Measurements from ENCODE around the gene AK8.

GRCh38 chr9:132910376-132910775 lies 32.3 kb upstream of the AK8 start:
- TF ChIP-seq CTCF (IDR thresholded peaks at IDR 0.05), result no peak
- no peak for TF ChIP-seq POLR2AphosphoS5 (IDR thresholded peaks at IDR 0.05; ENCODE audit: insufficient read depth in 1 of 2, low read depth in 1 of 2)
- TF ChIP-seq POLR2A (IDR thresholded peaks at IDR 0.05), result no peak

Measured in vagina (tissue), 2 donors.